Non-pigmented ciliary epithelial cell (primary cell): ENCODE results near the gene GATAD2A.

ENCODE experiments used
- DNase-seq: peaks from one replicate; pipeline ENCODE4 v3.0.0-alpha.2; 2010; ENCODE audit warnings: low read depth

The GATAD2A gene

DNA sequence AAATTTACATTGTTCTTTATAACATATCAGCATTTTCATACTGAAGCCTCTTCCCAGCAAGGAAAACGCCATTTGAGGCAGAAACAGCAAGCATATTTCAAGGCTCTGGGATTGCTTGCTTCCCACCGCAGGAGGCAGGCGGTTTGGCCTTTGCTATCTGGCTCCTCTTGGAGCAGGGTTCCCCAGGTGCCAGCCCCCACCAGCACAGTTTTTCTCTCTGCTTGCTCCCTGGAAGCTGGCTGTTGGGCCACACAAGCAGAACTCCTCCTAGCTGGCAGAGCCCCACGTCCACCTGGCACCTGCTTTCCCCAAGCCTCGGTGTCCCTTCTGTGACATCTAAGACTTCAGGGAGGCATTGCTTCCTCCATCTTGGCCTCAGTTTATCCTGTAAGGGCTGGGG is 16.7 kb downstream of the GATAD2A start:
- DNase-seq = no peak

- DNase-seq = no peak
Measured at GRCh38 chr19:19423322-19423721, 17.8 kb downstream of the GATAD2A start.

GRCh38 chr19:19425170-19425875 is 19.8 kb downstream of the GATAD2A start:
- no peak for DNase-seq

GRCh38 chr19:19426216-19426615 is 20.7 kb downstream of the GATAD2A start:
- no peak for DNase-seq

DNA sequence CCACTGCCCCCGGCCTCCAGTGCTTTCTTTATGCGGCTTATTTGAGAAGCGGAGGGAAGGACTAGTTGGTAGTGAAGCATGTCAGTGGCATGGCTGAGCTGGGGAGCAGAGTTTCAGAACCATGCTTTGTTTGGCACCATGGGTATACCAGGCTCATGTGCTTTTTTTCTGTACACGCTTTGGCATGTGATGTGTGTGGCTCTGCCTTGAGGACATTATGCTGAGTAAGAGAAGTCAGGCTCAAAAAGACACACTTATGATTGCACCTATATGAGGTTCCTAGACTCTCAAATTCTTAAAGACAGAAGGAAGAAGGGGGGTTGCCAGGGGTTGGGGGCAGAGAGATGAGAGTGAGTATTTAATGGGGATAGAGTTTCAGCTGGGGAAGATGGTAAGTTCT is 21.3 kb downstream of the GATAD2A start:
- no peak for DNase-seq

- no peak for DNase-seq
Measured at GRCh38 chr19:19427302-19427701, 21.8 kb downstream of the GATAD2A start.

- no peak for DNase-seq
Measured at GRCh38 chr19:19427944-19428343, 22.5 kb downstream of the GATAD2A start.

GRCh38 chr19:19428746-19429145 is 23.3 kb downstream of the GATAD2A start:
- DNase-seq = no peak

DNA sequence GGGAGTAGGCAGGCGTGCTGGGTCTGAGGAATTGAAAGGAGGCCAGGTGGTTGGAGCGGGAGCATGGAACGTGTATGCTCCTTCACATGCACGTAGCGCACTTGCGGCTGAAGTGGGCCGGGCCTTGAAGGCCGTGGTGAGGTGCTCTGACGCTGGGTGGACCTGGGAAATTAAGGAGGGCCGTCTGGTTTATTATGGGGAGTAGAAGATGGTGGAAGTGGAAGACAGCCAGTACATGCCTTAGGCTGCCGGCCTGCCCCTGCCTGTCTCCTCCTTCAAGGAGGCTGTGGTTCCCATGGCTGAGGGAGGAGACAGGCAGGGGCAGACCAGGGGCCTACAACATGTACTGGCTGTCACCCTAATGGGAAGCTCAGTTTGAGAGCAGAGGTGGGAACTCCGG is 23.9 kb downstream of the GATAD2A start:
- DNase-seq = no peak

DNA sequence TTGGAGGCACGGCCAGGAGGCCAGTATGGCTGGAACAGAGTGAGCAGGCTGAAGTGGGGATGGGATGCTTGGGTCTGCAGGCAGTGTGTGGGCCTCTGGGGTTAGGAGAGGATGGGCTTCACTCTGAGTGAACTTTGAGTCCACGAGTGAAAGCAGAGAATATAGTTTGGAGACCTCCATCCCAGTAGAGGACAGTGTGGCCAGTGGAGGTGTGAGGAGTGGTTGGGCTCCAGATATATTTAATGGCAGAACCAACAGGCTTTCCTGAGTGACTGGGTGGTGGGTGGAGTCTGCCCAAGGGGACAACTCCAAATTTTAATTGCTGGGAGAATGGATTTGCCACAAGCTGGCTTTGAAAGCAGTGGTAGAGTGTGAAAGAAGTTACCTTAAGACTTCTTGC is 27.3 kb downstream of the GATAD2A start:
- no peak for DNase-seq

DNA sequence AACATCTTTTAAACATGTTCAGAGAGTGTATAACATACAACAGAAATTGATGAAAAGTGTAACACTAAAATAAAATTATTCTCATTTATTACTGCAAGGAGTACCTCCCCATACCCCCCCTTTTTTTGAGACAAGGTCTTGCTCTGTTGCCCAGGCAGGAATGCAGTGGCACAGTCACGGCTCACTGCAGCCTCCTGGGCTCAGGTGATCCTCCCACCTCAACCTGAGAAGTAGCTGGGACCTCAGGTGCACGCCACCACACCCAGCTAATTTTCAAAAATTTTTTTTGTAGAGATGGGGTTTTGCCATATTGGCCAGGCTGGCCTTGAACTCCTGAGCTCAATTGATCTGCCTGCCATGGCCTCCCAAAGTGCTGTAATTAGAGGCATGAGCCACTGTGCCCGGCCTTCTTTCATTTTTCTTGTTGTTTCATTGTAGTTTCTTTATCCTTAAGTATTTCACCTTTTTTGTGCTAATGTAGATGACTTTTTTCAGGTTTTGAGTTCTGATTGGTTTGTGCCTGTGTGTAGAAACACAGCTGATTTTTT is 28.3 kb downstream of the GATAD2A start:
- DNase-seq = no peak

DNA sequence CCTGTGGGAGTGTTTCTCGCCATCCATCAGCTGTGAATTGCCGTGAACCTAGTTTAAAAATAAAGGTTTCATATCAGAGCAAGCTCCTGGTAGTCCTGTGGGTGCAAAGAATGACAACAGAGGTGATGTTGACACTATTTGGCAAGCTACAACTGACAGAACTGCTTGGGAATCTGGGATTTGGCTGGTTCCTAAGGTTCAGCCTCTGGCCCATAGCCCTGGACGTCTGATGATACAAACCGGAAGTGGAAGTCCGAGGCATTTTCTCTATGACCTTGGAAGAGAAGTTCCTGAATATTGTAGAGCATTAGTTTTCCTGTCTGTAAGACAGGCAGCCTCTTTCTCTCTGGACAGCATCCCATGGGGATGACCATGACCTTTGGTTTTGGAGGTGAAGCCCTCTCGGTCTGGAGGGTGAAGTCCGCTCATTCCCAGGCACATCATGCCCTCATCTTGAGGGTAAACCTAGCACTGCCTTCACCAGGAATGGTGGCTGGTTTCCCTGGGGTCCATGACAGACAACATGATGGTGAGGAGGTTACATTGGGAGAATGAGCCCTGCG is 29.1 kb downstream of the GATAD2A start:
- no peak for DNase-seq

DNA sequence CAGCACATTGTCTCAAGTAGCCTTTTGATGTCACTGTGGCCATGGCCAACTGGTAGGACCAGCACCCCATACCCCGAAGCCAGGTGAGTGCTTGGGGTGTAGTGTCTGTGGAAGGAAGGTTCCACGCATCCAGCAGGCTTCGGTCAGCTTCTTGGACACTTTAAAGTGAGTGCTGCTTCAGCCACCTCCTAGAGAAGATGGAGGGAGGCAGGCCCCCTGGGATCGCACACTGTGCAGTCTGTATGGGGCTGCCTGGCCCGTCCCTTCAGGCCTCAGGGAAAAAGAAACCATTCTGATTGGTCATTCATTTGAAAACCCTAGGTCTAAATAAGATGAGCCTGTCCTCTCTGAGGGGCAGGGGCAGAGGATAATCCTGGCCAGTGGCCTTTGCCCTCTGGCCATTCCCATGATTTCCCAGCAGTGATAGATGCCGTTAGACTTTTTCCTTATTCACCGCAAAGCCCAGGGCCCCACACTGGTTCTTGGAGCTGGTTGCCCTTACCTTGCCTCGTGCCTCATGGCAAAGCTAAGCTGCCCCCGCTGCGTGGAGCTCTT is 30.7 kb downstream of the GATAD2A start:
- DNase-seq = no peak

DNA sequence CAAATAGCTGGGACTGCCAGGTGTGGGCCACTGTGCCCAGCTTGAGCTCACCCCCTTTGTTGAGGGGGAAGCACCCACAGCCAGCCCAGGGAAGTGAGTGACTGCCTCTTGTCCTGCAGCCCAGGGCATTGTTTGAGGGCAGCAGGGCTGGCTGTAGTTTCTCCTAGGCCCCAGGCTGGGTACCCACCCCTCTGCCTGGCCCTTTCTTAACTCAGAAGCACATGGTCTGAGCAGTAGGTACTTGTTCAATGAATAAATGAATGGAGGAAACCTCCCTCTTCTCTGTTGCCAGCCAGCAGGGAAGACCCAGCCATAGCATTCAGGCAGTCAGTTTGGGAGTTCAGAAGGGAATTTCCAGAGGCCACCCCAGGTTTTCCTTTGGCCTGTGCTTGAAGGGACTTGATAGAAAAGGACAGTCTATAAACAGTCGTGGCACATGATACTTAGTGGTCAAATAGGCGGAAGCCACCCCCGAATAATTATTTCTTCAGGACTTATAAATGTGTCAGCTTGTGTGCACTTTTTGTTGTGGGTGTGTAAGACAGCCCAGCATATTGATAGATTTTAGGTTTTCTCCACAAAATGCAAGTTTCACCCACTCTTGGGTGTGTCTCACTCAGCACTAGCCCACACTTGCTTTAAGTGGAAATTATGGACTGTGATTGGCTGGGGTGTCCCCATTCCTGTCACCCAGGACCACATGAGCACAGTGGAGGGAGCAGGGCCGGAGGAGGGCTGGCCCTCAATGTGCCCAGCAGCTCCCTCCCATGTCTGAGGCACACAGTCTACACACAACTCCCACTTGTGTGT is 33.1 kb downstream of the GATAD2A start:
- no peak for DNase-seq

DNA sequence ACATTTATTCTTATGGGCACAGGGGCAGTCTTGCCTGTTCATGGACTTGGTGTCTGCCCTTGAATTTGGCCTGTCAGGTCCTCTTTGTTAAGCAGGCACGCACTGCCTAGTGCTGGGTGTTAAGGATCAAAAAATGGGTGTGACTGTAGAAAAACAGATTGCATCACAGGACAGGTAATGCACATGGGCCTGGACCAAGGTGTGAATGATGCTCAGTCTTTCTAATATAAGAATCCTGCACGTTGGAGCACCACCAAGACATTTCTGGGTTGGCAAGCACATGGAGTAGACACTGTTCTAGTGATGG is 33.7 kb downstream of the GATAD2A start:
- DNase-seq = no peak

GRCh38 chr19:19443283-19443682 is 37.8 kb downstream of the GATAD2A start:
- DNase-seq = no peak

GRCh38 chr19:19443902-19444680 is 38.6 kb downstream of the GATAD2A start:
- DNase-seq = no peak

GRCh38 chr19:19444681-19445155 is 39.2 kb downstream of the GATAD2A start:
- DNase-seq = no peak

DNA sequence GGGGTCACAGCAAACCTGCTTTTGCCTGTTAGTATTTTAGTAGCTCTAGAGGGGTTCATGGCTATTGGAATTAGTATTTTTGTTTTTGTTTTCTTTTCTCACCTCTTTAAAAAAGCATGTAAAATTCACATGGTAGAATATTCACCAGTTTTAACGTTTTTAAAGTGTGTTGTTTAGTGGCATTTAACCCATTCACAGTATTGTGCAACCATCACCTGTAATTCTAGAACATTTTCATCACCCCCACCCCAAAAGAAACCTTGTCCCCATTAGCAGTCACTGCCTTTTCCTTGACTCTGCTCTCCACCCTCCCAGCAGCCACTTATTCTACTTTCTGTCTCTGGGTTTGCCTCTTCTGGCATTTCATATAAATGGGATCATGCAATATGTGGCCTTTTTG is 39.8 kb downstream of the GATAD2A start:
- no peak for DNase-seq

DNA sequence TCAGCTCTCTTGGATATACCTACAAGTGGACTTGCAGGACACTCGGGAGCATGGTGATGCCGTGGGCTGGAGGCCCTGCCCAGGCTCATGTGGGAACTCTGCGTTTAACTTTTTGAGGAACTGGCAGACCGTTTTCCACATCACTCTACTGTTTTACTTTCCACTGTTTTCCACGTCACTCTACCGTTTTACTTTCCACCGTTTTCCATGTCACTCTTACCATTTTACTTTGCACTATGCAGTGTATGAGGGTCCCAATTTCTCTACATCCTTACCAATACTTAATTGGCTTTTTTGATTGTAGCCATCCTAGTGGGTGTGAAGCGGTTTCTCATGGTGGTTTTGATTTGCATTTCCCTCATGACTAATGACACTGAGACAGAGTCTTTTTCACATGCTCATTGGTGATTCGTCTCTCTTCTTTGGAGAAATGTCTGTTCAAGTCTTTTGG is 40.5 kb downstream of the GATAD2A start:
- DNase-seq = no peak

- no peak for DNase-seq
Measured at GRCh38 chr19:19446655-19447437, 41.4 kb downstream of the GATAD2A start.
